GM21367 (cell line): ENCODE data around the gene NPIPB4.
"Not testable (repeated sequence)": the region's sequence is repeated elsewhere in the genome, so short reads cannot be mapped to it uniquely, and the experiment has no call there.

ENCODE experiments used
- ATAC-seq: cut with Tn5 transposase; IDR thresholded peaks from one replicate; pipeline ENCODE4 v1.9.1; 2021; ENCODE audit not compliant: unreplicated experiment

Gene NPIPB4

DNA sequence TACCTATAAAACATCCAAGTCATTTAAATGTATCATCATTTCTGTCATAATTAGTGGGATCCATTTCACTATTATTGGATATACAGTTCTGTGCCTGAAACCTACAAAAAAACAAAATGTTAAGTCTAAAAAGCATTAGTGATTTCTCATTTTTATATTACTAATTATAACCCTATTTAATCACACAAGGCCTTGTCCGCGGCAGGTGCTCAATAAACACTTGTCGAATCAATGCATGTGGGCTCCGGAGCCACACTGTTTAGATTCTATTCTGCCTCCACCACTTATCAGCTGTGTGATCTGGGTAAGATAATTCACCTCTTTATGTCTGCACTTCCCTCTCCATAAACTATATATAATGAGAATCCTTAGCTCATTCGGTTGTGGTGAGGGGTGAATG lies at the start of gene NPIPB4:
Gene NPIPB4 (minus strand): TSS at position 101 of the 400 bp plus-strand sequence. CDS start 378 bp downstream, outside the sequence.
- not testable (repeated sequence) for ATAC-seq

DNA sequence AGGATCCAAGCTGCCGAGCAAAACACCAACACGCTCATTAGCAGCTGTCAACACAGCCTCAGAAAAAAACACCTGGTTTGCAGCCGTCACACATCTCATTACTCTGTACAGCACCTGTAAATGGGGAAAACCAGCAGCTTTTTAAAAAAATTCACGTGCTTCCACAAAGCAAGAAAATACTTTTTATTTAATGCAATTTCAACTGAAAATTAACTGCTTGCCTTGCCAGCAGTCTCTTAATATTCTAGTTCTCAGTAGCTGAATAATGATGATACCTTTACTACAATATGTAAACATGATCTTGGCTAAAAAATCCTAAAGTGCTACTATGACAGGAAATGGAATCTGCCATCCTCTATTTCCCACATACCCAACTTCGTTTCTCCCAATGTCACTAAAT lies 41.4 kb upstream of the NPIPB4 start:
- not testable (repeated sequence) for ATAC-seq

DNA sequence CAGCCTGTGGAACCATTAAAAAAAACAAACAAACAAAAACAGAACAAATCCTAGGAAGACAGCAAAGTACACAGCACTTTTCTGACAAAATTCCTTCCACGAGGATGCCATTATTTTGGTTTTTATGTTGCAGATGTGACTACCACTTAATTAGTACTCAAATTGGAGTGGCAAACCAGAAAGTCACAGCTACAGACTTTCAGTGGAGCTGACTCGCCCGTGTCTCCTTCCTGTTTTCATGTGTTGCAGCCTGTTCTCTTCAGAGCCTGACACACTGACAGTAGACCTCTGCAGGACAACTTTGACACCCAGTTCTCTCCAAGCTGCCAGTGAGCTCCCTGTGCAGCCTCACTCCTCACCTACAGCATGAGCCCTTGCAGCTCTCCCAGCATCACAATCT lies 24.4 kb upstream of the NPIPB4 start:
- ATAC-seq, result not testable (repeated sequence)

DNA sequence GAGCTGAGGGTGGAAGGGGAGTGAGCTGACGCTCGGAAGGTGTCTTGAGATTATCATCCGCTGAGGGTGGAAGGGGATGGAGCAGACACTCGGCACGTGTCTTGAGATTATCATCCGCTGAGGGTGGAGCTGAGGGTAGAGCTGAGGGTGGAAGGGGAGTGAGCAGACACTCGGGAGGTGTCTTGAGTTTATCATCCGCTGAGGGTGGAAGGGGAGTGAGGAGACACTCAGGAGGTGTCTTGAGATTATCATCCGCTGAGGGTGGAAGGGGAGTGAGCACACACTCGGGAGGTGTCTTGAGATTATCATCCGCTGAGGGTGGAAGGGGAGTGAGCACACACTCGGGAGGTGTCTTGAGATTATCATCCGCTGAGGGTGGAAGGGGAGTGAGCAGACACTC lies 20.4 kb downstream of the NPIPB4 start:
- ATAC-seq, result not testable (repeated sequence)

DNA sequence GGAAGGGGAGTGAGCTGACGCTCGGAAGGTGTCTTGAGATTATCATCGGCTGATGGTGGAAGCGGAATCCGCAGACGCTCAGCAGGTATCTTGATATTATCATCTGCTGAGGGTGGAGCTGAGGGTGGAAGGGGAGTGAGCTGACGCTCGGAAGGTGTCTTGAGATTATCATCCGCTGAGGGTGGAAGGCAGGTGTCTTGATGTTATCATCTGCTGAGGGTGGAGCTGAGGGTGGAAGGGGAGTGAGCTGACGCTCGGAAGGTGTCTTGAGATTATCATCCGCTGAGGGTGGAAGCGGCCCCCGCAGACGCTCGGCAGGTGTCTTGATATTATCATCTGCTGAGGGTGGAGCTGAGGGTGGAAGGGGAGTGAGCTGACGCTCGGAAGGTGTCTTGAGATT lies 21.2 kb downstream of the NPIPB4 start:
- not testable (repeated sequence) for ATAC-seq

DNA sequence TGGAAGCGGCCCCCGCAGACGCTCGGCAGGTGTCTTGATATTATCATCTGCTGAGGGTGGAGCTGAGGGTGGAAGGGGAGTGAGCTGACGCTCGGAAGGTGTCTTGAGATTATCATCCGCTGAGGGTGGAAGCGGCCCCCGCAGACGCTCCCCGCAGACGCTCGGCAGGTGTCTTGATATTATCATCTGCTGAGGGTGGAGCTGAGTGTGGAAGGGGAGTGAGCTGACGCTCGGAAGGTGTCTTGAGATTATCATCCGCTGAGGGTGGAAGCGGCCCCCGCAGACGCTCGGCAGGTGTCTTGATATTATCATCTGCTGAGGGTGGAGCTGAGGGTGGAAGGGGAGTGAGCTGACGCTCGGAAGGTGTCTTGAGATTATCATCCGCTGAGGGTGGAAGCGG lies 21.8 kb downstream of the NPIPB4 start:
- not testable (repeated sequence) for ATAC-seq

DNA sequence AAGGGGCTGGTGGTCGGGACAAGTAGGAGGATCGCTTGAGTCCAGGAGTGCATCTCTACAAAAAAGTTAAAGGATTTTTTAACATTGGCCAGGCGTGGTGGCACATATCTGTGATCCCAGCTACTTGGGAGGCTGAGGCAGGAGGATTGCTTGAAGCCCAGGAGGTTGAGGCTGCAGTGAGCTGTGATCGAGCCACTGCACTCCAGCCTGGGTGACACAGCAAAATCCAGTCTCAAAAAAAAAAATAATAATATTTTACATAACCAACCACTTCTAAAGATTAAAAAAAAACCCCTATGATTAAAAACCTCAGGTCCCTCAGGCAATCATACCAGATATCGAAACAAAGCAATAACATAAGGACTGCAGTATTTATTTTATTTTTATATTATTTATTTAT lies 23.3 kb downstream of the NPIPB4 start:
- ATAC-seq, result not testable (repeated sequence)

DNA sequence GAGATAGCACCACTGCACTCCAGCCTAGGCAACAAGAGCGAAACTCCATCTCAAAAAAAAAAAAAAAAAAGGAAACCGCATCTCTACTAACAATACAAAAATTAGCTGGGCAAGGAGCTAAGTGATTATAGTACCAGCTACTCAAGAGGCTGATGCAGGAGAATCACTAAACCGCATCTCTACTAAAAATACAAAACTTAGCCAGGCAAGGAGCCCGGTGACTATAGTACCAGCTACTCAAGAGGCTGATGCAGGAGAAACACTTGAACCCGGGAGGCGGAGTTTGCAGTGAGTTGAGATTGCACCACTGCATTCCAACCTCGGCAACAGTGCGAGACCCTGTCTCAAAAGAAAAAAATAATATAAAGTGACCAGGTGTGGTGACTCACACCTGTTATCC lies 27.6 kb downstream of the NPIPB4 start:
- ATAC-seq, result not testable (repeated sequence)

DNA sequence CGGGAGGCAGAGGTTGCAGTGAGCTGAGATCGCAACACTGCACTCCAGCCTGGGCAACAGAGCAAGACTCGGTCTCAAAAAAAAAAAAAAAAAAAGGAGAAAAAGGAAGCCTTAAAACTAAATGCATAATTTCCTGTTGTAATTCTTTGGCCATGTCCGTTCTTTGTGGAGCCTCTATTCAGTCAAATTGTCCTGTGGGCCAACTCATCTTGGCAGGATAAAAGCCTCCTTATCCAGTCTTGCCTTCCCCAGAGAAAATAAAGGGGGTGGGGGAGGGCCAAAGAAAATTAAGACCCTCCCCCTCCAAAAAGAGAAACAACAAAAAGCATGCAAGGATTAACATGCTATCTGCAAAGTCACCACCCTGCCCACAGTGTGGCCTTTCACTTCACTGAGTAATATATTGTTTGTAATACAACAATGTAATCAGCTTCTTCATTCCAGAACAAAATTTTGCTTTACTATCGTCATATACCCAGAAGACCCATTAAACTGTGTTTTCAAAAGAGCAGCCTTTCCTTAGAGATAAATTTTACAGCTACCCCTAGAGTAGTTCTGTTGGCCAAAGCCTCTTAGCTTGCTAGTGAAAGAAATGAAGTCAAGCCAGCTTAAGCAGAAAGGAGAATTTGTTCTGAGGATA lies 31.4 kb downstream of the NPIPB4 start:
- not testable (repeated sequence) for ATAC-seq

DNA sequence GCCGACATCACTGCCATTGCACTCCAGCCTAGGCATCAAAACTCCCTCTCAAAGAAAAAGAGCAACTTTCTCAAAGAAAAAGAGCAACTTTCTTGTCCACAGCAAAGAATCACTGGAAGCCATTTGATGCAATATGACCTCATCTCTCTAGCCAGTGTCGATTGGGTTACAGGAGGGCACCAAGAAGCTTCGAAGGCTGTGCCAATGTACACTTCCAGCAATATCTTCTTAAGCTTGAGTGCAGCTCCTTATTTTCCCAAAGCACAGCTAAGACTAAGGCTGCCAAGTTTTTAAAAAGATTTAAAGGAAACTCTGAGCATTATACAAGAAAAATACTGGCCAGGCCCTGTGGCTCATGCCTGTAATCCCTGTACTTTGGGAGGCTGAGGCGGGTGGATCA lies 32.0 kb downstream of the NPIPB4 start:
- ATAC-seq, result not testable (repeated sequence)

DNA sequence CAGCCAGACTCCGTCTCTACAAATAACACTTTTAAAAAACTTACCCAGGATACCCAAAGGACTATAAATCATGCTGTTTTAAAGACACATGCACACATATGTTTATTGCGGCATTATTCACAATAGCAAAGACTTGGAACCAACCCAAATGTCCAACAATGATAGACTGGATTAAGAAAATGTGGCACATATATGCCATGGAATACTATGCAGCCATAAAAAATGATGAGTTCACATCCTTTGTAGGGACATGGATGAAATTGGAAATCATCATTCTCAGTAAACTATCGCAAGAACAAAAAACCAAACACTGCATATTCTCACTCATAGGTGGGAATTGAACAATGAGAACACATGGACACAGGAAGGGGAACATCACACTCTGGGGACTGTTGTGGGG lies 34.3 kb downstream of the NPIPB4 start:
- ATAC-seq, result not testable (repeated sequence)

DNA sequence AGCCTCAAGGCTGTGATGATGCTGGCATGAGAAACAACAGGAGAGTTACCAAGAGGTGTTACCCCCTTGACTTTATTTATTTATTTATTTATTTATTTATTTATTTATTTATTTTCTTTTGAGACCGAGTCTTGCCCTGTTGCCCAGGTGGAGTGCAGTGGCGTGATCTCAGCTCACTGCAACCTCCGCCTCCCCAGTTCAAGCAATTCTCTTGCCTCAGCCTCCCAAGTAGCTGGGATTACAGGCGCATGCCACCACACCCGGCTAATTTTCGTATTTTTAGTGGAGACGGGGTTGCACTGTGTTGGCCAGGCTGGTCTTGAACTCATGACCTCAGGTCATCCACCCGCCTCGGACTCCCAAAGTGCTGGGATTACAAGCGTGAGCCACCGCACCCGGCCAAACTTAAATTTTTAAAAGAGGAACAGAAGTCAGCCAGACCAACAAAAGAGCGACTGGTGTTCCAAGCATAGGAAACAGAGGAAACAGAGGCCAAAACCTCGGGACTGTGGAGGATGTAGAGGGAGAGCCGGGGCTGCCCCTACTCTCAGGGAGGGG lies 36.6 kb downstream of the NPIPB4 start:
- not testable (repeated sequence) for ATAC-seq

DNA sequence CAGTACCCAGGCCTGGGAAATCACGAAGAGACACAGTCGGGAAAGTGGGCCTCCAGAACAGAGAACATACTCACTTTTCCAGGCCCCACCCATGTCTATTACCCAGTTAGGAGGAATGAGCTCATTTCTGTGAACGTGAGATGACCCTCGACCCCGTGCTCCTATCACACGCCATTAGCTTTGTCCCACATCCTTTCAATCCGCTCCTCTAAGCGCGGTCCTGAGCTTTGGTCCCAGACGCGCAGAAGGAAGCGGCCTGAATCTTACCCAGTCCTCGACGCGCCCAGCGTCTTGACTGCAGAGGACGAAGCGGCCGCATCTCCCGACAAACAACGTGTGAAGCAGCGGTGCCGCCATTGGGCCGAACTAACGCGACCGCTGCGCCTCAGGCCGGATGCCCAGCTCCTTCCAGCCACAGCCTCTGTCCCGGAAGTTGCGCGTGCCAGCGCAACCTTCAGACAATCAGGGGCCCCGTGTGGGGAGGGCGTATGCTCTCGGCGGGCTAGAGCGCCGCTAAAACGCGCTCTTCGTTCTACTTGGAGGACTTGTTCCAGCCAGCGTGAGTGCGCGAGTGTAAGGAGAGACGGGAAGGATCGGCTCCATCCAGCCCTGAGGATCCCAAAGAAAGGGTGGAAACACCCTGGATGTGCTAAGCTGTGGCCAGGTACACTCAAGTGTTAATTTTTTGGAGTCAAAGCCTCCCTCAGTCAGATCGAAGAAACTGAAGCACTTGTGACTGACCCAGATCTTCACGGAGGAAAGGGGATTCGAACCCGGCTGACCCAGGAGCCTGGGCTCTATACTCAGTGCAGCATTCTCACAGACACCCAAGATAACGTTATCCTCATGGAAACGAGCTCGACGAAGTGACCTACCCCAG lies 37.3 kb downstream of the NPIPB4 start:
- ATAC-seq, result peak; percentile 82

DNA sequence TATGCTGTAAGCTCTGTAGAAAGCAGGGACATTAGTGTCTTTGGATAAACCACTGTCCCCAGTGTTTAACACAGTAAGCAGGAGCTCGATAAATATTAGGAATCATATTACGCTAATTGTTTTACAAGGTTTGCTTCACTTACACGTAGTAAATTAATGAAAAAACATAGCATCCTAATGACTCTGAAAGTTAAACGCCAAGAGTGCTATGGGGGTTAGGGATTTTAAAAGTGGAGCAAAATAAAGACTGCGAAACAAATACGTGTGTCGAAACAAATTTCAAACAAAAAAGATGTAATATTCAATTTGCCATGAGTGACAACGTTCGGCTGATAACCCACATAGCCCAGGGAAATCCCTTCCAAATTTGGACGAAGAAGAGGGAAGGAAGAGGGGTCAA lies 37.9 kb downstream of the NPIPB4 start:
- not testable (repeated sequence) for ATAC-seq

DNA sequence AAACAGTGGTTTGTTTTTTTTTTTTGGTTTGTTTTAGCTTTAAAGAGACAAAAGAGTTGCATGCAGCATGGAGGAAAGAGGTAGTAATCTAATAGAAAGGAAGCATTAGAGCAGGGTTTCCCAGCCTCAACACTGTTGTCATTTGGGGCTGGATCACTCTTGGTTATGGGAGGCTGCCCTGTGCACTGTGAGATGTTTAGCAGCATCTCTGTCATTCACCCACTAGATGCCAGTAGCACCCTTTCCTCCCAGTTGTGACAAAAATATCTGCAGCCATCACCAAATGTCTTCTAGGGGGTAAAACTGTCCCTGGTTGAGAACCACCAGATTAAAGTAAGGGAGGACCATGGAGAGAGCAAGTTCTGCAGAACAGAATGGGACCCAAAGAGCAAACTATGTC lies 40.5 kb downstream of the NPIPB4 start:
- not testable (repeated sequence) for ATAC-seq

DNA sequence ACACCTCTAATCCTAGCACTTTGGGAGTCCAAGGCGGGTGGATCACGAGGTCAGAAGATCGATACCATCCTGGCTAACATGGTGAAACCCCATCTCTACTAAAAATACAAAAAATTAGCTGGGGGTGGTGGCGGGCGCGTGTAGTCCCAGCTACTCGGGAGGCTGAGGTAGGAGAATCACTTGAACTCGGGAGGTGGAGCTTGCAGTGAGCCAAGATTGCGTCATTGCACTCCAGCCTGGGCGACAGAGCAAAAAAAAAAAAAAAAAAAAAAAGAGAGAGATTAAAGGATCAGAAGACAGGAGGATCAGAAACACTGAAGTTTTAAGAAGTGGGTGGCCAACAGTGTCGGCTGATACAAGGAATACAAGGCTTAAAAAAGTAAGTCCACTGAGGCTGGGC lies 41.9 kb downstream of the NPIPB4 start:
- not testable (repeated sequence) for ATAC-seq

DNA sequence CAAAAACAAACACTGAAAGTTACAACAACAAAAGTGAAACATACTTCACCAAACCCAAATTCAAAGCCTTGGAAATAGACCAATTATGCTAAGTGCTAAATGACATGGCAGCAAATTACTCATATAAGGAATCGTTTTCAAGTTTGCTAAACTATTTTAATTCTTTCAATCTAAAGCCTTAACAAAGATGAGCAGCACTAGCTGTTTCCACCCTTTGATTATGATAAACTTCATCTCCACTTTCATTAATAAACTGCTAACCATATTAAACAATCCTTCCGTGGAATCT lies 55.2 kb downstream of the NPIPB4 start:
- ATAC-seq, result not testable (repeated sequence)

DNA sequence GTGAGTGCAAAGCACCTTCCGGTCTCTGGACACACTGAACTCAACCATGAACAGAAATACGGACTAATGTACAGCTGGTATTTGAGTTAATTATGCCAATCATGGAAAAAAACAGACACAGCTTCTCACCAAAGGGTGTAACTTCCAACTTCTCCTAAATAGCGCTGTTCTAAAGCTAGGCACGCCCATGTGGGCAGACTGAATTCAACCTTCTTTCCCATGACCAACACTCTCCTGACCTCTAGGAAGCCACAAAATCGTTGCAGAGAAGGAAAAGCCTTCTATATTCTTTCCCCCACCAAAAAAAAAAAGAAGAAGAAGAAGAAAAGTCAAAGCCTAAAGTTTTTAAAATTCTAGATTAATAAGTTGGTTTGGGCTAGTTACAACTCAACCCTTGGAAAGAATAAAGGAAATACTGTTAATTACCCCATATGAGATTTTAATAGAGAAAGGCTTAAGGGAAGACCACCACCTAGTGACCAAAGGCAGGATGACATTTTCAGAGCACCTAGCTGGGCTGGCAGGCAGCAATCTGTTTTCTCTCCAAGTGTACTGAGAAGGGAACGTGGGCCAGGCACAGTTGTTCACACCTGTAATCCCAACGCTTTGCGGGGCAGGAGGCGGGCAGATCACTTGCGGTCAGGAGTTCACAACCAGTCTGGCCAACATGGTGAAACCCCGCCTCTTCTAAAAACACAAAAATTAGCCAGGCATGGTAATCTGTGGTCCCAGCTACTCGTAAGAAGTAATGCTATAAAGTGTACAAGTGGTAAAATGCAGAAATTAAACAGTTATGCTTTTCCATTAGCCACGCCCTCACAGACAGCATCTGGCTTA lies 55.8 kb downstream of the NPIPB4 start:
- ATAC-seq, result not testable (repeated sequence)

DNA sequence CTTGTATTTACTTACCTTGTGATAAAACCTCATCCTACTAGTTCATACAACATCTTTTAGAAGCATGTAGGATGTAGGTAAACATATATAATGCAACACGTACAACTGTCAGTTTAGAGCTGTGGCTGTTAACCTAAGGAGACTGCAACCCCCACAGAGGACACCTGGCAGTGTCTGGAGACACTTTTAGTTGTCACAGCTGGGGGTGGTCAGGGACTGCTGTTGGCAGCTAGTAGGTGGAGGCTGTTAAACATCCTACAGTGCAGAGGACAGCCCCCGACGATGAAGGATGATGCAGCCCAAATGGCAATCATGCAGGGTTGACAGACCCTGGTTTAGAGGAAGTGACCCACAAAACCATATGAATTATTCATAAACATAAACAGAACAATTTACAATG lies 59.0 kb downstream of the NPIPB4 start:
- not testable (repeated sequence) for ATAC-seq

DNA sequence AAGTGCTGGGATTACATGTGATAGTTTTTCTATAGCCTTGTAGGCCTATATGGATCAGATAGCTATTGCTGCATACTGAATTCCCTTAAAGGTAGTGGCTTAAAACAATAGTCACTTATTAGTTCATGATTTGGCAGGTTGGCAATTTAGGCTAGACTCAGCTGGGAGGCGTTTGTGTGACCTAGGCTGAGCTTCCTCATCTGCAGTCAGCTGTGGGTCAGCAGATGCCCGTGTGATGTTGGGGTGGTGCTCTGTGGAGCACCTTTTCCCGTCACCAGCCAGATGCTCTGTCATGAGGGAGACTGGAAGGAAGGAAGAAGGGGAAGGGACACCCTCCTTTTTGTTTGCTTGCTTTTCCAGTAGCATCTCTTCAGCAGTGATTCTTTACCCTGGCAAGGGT lies 64.2 kb downstream of the NPIPB4 start:
- not testable (repeated sequence) for ATAC-seq

DNA sequence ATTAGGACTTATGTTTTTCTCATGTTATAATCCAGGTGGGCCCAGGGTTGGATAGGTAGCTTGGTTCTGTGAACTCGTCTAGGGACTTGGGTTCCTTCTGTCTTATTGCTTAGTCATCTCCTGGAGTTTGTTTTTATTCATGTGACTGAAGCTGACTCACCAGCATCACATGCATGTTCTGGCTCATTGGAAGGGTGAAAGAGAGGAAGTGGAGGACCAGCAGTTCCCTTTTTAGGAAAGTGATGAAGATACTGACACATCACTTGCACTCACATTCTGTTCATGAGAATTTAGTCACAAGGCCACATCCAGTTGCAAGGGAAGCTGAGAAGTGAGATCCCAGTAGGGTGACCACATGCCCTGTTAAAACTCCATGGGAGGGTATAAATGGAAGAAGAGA lies 67.0 kb downstream of the NPIPB4 start:
- not testable (repeated sequence) for ATAC-seq
